Right lobe of liver (tissue), 4 donors: Measurements from ENCODE around the gene ARL3.

Experiments used
- POLR2A ChIP-seq: fragments of 450-650 bp; IDR thresholded peaks from one replicate; pipeline ENCODE4 v1.6.1; 2017; ENCODE audit warnings: antibody characterized with exemption, mild to moderate bottlenecking
- TF ChIP-seq, protein P1 (sequence below), 4 donors: fragments of 200-600 bp in 3 of 4; fragments of 450-650 bp in 1 of 4; IDR thresholded peaks; one replicate each; pipeline versions ENCODE4 v1.5.1 to v1.8.0; 2016 to 2022; ENCODE audit warnings: antibody characterized with exemption in 4 of 4, mild to moderate bottlenecking in 2 of 4
- donor health status: DM: no; HTN: no; CAD: no.
- donor health status: DM: no; HTN: no; CAD: no.
- donor health status: DM: no; HTN: yes; CAD: no.

DNA sequence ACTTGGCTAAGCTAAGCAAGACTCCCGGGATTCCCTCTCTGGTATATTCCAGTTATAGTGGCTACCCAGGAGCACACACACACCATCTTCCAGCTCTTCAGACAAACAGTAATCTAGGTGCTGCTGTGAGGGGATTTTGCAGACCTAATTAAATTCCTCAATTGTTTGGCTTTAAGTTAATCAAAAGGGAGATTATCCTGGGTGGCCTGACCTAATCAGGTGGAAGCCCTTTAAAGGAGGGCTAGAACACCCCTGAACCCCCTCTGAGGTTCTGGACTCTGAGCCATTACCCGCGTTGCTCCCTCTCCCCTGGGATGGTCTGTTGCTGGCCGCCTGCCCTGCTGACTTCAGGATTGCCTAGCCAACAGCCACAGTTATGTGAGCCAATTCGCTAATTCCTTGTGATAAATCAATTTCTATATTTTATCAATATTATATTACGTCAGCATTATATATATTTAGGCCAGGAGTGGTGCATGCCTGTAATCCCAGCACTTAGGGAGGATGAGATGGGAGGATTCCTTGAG lies 6.6 kb upstream of the ARL3 start:
- TF ChIP-seq, protein P1, sequence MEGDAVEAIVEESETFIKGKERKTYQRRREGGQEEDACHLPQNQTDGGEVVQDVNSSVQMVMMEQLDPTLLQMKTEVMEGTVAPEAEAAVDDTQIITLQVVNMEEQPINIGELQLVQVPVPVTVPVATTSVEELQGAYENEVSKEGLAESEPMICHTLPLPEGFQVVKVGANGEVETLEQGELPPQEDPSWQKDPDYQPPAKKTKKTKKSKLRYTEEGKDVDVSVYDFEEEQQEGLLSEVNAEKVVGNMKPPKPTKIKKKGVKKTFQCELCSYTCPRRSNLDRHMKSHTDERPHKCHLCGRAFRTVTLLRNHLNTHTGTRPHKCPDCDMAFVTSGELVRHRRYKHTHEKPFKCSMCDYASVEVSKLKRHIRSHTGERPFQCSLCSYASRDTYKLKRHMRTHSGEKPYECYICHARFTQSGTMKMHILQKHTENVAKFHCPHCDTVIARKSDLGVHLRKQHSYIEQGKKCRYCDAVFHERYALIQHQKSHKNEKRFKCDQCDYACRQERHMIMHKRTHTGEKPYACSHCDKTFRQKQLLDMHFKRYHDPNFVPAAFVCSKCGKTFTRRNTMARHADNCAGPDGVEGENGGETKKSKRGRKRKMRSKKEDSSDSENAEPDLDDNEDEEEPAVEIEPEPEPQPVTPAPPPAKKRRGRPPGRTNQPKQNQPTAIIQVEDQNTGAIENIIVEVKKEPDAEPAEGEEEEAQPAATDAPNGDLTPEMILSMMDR (IDR thresholded peaks at IDR 0.05): no peak
- TF ChIP-seq POLR2A: no peak
